ENCODE measurements around the gene SLC29A3. TPM values are rescaled to one million over a fixed set of nuclear protein-coding genes. Genes with fewer than 3 reads are reported as not detected.

Gene SLC29A3
- polyA plus RNA-seq, 6 donors from 2014 or later = 4.3 to 14.5 (median 5.4) TPM

- H3K4me3 Mint-ChIP-seq = no peak overlapping the region
- ATAC-seq (ENCODE audit: low read depth in 2 of 2) = no peak
- no peak overlapping the region for H3K27ac Mint-ChIP-seq
Measured at GRCh38 chr10:71368176-71368575, 49.1 kb downstream of the SLC29A3 start.

GRCh38 chr10:71368643-71369042 lies 49.6 kb downstream of the SLC29A3 start:
- no peak for DNase-seq
- H3K27me3 Mint-ChIP-seq = no peaks in the 10 kb centered on the region
- peaks cover 15 to 26% (median 25%) of the 10 kb centered on the region in 3 donors for H3K4me1 Mint-ChIP-seq
- H3K27ac Mint-ChIP-seq = peak overlapping the region in 1 of 6 donors; percentile 60
- peaks cover 0 to 3% (median 0%) of the 10 kb centered on the region in 7 donors for H3K9me3 Mint-ChIP-seq
- H3K36me3 Mint-ChIP-seq = peaks cover 0 to 7% of the 10 kb centered on the region in 2 donors
- H3K4me3 Mint-ChIP-seq = no peak overlapping the region
- ATAC-seq (ENCODE audit: low read depth in 2 of 2) = no peak

More at GRCh38 chr10:71368176-71368575, 49.1 kb downstream of the SLC29A3 start:
- H3K9me3 Mint-ChIP-seq = peaks cover 0 to 3% (median 0%) of the 10 kb centered on the region in 7 donors
- DNase-seq = no peak
- no peaks in the 10 kb centered on the region for H3K27me3 Mint-ChIP-seq
- peaks cover 11 to 22% (median 20%) of the 10 kb centered on the region in 3 donors for H3K4me1 Mint-ChIP-seq
- H3K36me3 Mint-ChIP-seq = peaks cover 0 to 7% of the 10 kb centered on the region in 2 donors

DNA sequence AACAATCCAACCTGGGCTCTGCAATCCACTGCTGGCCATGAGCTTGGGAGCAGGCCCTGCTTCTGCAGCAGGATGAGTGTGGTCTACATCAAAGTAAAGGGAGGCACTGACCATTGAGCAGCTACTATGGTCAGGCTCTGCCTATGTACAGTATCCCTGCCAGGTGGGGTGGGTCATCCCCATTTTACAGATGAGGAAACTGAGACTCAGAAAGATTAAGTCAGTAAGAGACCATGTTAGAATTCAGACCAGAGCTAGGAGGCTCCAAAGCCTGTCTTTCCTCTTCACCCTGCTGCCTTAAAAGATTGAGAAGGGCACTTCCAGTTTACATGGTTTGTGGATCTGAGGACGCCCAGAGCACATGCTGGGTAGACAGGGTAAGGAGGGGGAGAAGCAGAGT lies 50.5 kb downstream of the SLC29A3 start:
- ATAC-seq (ENCODE audit: low read depth in 2 of 2) (no peak), DNase-seq (no peak)
- Mint-ChIP-seq H3K4me1 (peaks cover 23 to 34% (median 31%) of the 10 kb centered on the region in 3 donors), H3K4me3 (no peak overlapping the region), H3K27me3 (no peaks in the 10 kb centered on the region), H3K36me3 (peaks cover 0 to 2% of the 10 kb centered on the region in 2 donors), H3K27ac (peak overlapping the region in 1 of 6 donors; percentile 78), H3K9me3 (peaks cover 0 to 3% (median 0%) of the 10 kb centered on the region in 7 donors)

- Mint-ChIP-seq H3K27me3 (no peaks in the 10 kb centered on the region), H3K4me3 (no peak overlapping the region), H3K9me3 (peaks cover 0 to 3% (median 0%) of the 10 kb centered on the region in 7 donors), H3K36me3 (no peaks in the 10 kb centered on the region), H3K4me1 (peaks cover 26 to 36% (median 31%) of the 10 kb centered on the region in 3 donors), H3K27ac (no peak overlapping the region)
- DNase-seq (no peak), ATAC-seq (ENCODE audit: low read depth in 2 of 2) (no peak)
Measured at GRCh38 chr10:71370031-71370430, 51.0 kb downstream of the SLC29A3 start.

DNA sequence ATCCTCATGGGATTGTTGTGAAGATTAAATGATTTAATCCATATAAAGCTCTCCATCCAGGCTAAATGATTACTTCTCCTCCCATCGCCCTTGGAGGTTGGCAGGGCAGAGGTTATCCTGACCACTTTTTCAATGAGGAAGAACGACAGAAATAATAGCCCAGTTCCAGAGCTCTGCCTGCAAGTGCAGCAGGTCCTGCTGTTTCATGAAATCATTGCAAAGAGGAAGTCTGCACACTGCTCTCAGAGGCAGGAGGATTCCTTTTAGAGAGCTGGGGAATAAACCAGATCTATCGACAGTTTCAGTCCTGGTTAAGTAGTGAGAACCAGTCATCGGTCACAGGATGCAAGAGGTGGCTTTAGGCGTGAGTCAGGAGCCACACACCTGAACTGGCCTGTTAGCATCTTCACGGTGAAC lies 52.7 kb downstream of the SLC29A3 start:
- Mint-ChIP-seq H3K4me3 (peak overlapping the region in 4 of 8 donors; percentile 60 to 76 (median 68)), H3K36me3 (no peaks in the 10 kb centered on the region), H3K9me3 (peaks cover 0 to 3% (median 0%) of the 10 kb centered on the region in 7 donors), H3K27ac (peak overlapping the region in 5 of 6 donors; percentile 35 to 94 (median 62)), H3K27me3 (no peaks in the 10 kb centered on the region), H3K4me1 (peaks cover 30 to 46% (median 31%) of the 10 kb centered on the region in 3 donors)
- DNase-seq = no peak
- ATAC-seq (ENCODE audit: low read depth in 2 of 2) = peak; percentile 43 to 54

DNA sequence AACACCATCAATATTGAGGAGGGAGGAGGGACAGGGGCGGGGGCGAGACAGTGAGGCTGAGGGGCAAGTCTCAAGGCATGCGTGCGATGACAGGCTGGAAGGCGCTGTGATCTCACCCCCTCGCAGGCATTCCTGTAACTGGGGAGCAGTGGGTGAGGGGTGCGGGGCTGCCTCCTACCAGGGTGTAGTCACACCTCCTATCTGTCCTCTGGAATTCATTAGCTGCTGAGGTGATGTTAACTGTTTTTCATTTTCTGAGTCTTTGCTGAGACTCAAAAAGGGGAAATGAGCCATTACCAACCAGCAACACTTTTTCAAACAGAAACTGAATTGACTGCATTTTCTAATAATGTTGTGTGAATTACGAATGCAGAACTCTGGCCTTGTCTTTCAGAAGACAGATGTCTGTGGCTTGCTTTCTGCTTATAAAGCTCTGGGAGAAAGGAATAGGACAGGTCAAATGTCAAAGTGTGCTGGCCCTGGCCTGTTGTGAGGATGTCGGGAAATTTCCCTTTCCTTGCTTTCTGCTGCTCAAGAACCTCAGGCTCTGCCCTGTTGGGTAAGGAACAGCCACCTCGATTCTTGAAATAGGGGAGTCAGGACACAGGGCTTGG lies 53.9 kb downstream of the SLC29A3 start:
- Mint-ChIP-seq H3K36me3 (no peaks in the 10 kb centered on the region), H3K4me3 (peak overlapping the region in 6 of 8 donors; percentile 36 to 76 (median 64)), H3K27me3 (no peaks in the 10 kb centered on the region), H3K27ac (peak overlapping the region; percentile 7 to 94 (median 86)), H3K9me3 (peaks cover 0 to 1% (median 0%) of the 10 kb centered on the region in 7 donors), H3K4me1 (peaks cover 36 to 52% (median 37%) of the 10 kb centered on the region in 3 donors)
- DNase-seq (peak; percentile 45), ATAC-seq (ENCODE audit: low read depth in 2 of 2) (peak; percentile 50 to 53)

DNA sequence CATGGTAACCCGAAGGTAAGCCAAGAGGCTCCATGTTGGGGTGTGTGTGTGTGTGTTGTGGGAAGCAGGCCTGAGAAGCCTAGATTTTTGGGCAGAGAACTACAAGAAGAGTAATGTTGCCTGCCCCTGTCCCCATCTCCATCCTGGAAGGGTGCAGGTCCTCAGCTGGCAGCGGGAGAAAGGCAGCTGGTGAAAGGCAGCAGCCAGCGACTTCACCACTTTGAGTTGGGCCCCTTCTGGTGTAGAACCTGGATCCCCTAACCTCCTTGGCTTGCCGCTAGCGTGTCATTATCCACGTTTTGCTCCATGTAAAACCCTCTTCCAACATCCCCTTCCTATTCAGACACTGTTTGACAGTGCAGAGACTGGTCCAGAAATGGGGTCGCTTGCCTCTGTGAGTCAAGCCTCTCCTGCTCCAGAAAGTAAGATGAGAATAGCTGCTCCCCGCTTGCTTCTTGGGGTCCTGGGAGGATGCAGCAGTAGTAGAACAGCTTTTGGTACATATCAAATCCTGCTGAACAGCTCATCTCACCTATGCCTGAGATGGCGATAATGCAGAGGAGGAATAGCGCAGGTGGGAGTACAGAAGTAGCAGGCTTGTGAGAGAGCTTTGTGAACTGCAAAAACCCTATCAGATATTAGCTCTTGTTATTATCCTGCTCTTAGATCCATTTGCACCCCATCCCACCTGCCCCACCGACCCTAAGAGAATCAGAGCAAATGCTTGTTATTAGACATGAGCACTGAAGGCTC lies 55.6 kb downstream of the SLC29A3 start:
- peaks cover 0 to 1% (median 0%) of the 10 kb centered on the region in 7 donors for H3K9me3 Mint-ChIP-seq
- H3K4me3 Mint-ChIP-seq = peak overlapping the region in 3 of 8 donors; percentile 9 to 83 (median 51)
- no peaks in the 10 kb centered on the region for H3K36me3 Mint-ChIP-seq
- no peak for DNase-seq
- peaks cover 45 to 67% (median 53%) of the 10 kb centered on the region in 3 donors for H3K4me1 Mint-ChIP-seq
- no peaks in the 10 kb centered on the region for H3K27me3 Mint-ChIP-seq
- no peak for ATAC-seq (ENCODE audit: low read depth in 2 of 2)
- H3K27ac Mint-ChIP-seq = peak overlapping the region in 3 of 6 donors; percentile 62 to 92 (median 80)

DNA sequence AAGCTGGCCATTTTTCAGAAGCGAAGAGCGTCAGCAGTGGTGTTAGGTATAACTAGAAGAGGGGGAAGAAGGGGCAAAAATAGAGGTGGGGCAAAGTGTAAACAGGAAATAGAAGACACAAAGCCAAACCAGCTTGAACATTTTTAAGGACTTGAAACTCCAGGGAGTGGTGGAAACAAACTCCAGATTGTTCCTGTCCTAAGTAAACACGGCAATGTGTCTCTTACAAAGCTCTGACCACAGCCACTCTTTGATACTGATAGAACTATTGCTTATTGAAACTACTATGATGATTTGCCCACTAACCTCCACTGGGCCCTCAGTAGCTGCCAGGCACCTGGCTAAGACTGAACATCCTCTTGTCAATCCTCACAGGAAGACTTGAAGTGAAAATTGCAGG lies 56.9 kb downstream of the SLC29A3 start:
- H3K9me3 Mint-ChIP-seq = peaks cover 0 to 1% (median 0%) of the 10 kb centered on the region in 7 donors
- DNase-seq (no peak), ATAC-seq (ENCODE audit: low read depth in 2 of 2) (no peak)
- no peaks in the 10 kb centered on the region for H3K27me3 Mint-ChIP-seq
- H3K27ac Mint-ChIP-seq = peak overlapping the region in 3 of 6 donors; percentile 38 to 79 (median 60)
- H3K4me3 Mint-ChIP-seq = peak overlapping the region in 7 of 8 donors; percentile 53 to 88 (median 71)
- H3K36me3 Mint-ChIP-seq = no peaks in the 10 kb centered on the region
- H3K4me1 Mint-ChIP-seq = peaks cover 45 to 67% (median 54%) of the 10 kb centered on the region in 3 donors

- Mint-ChIP-seq H3K4me3 (peak overlapping the region in 6 of 8 donors; percentile 25 to 88 (median 62)), H3K27me3 (no peaks in the 10 kb centered on the region), H3K9me3 (peaks cover 0 to 1% (median 0%) of the 10 kb centered on the region in 7 donors), H3K27ac (peak overlapping the region in 4 of 6 donors; percentile 10 to 64 (median 33)), H3K4me1 (peaks cover 30 to 42% (median 31%) of the 10 kb centered on the region in 3 donors), H3K36me3 (no peaks in the 10 kb centered on the region)
- peak; percentile 51 to 52 for ATAC-seq (ENCODE audit: low read depth in 2 of 2)
- peak; percentile 34 for DNase-seq
Measured at GRCh38 chr10:71378336-71379117, 59.5 kb downstream of the SLC29A3 start.

- H3K27ac Mint-ChIP-seq = peak overlapping the region in 3 of 6 donors; percentile 10 to 64 (median 12)
- peaks cover 0 to 1% (median 0%) of the 10 kb centered on the region in 7 donors for H3K9me3 Mint-ChIP-seq
- no peaks in the 10 kb centered on the region for H3K36me3 Mint-ChIP-seq
- H3K27me3 Mint-ChIP-seq = no peaks in the 10 kb centered on the region
- H3K4me1 Mint-ChIP-seq = peaks cover 23 to 35% (median 24%) of the 10 kb centered on the region in 3 donors
- DNase-seq (no peak), ATAC-seq (ENCODE audit: low read depth in 2 of 2) (no peak)
- H3K4me3 Mint-ChIP-seq = peak overlapping the region in 3 of 8 donors; percentile 4 to 71 (median 22)
Measured at GRCh38 chr10:71379118-71379766, 60.2 kb downstream of the SLC29A3 start.

- H3K9me3 Mint-ChIP-seq = peaks cover 0 to 1% (median 0%) of the 10 kb centered on the region in 7 donors
- peaks cover 20 to 32% (median 22%) of the 10 kb centered on the region in 3 donors for H3K4me1 Mint-ChIP-seq
- H3K27ac Mint-ChIP-seq = no peak overlapping the region
- no peaks in the 10 kb centered on the region for H3K36me3 Mint-ChIP-seq
- DNase-seq = no peak
- H3K27me3 Mint-ChIP-seq = no peaks in the 10 kb centered on the region
- H3K4me3 Mint-ChIP-seq = no peak overlapping the region
- ATAC-seq (ENCODE audit: low read depth in 2 of 2) = no peak
Measured at GRCh38 chr10:71380841-71381240, 61.8 kb downstream of the SLC29A3 start.

DNA sequence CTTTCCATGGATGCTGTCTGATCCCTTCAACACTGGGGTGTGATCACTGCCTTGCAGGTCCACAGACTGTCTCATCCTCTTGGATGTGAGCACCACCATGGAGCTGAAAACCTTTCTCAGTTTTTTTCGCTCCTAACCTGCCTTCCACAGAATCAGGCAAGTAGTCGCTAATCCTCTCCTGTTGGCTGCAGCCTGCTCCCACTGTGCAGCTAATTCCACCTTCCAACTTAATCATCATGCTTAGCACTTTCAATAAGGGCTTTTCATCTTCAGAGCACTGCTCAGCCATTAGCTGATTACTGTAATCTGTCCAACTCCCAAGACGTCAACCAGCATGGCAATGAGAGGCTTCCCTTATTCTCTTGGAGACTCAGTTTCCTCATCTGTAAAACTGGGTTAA lies 62.6 kb downstream of the SLC29A3 start:
- DNase-seq (no peak), ATAC-seq (ENCODE audit: low read depth in 2 of 2) (no peak)
- peaks cover 0 to 1% (median 0%) of the 10 kb centered on the region in 7 donors for H3K9me3 Mint-ChIP-seq
- no peaks in the 10 kb centered on the region for H3K27me3 Mint-ChIP-seq
- H3K4me1 Mint-ChIP-seq = peaks cover 19 to 25% (median 22%) of the 10 kb centered on the region in 3 donors
- no peaks in the 10 kb centered on the region for H3K36me3 Mint-ChIP-seq
- H3K27ac Mint-ChIP-seq = no peak overlapping the region
- no peak overlapping the region for H3K4me3 Mint-ChIP-seq
